ENCODE results near the gene VWC2. TPM values are rescaled to one million over a fixed set of nuclear protein-coding genes. Genes with fewer than 3 reads are reported as not detected.

VWC2 gene
- total and polyA plus RNA-seq, 2 donors (not counting 1 experiment from before 2014, with no cell fraction given), result not detected

DNA sequence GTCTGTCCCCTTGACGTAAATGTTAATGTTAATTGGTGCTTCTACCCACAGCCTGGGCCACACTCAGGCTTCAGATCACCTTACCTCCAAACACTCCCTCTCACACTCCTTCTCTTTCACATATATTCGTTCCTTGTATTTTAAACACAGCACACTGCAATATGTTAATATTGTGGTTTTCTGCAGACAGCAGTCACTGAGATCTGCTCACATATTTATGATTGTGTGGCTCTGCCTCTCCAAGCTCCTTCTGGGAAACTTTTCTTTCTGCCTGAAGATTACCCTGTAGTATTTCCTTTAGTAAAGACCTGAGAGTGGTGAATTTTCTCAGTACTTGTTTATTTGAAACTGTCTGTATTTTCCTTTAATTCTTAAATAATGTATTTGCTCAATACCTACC is 104.7 kb downstream of the VWC2 start:
- no peaks in the 10 kb centered on the region for H3K27me3 ChIP-seq (replicated peaks in 1 of 4; ENCODE audit: control extremely low read depth in 1 of 4, control insufficient read depth in 3 of 4, insufficient read depth in 4 of 4, low read length in 3 of 4)
- peaks cover 7% of the 10 kb centered on the region for H3K27me3 Mint-ChIP-seq
- no peaks in the 10 kb centered on the region for H3K36me3 ChIP-seq (replicated peaks in 1 of 2; ENCODE audit: control extremely low read depth in 1 of 2, control insufficient read depth in 1 of 2, extremely low read depth in 1 of 2, insufficient read depth in 2 of 2, low read length in 1 of 2)
- no peaks in the 10 kb centered on the region for H3K79me2 ChIP-seq (ENCODE audit: control insufficient read depth, insufficient read depth, low read length)
- H3K9me3 Mint-ChIP-seq (ENCODE audit: insufficient read depth), result no peaks in the 10 kb centered on the region
- peaks cover 0 to 3% (median 0%) of the 10 kb centered on the region in 3 donors for H3K9me3 ChIP-seq (ENCODE audit: control extremely low read depth in 1 of 3, control insufficient read depth in 2 of 3, insufficient read depth in 1 of 3, low read length in 2 of 3)
- ATAC-seq (ENCODE audit: low read depth), result no peak
- no peak for DNase-seq
- H3K27ac Mint-ChIP-seq, result no peak overlapping the region
- WGBS (ENCODE audit: insufficient coverage), result no CpG with 5 or more reads among the region's 2 CpGs
- no peak overlapping the region for H3K9ac ChIP-seq (ENCODE audit: low read length)
- H3K4me2 ChIP-seq (replicated peaks; ENCODE audit: low read depth, low read length, poor library complexity, severe bottlenecking), result no peak overlapping the region
- no peak overlapping the region for H3K4me3 Mint-ChIP-seq
- H4K20me1 ChIP-seq (ENCODE audit: control insufficient read depth, insufficient read depth, low read length, poor library complexity, severe bottlenecking), result no peaks in the 10 kb centered on the region
- H3K27ac ChIP-seq (ENCODE audit: low read length in 2 of 2), result no peak overlapping the region
- POLR2A ChIA-PET, result no interaction called here
- H2AFZ ChIP-seq (ENCODE audit: insufficient read depth, low read depth, low read length, poor library complexity, severe bottlenecking), result no peak overlapping the region
- no peak for TF ChIP-seq EZH2 (IDR thresholded peaks at IDR 0.05; ENCODE audit: borderline replicate concordance, insufficient read depth, low read depth, low read length, poor library complexity, severe bottlenecking)
- TF ChIP-seq, protein P1, sequence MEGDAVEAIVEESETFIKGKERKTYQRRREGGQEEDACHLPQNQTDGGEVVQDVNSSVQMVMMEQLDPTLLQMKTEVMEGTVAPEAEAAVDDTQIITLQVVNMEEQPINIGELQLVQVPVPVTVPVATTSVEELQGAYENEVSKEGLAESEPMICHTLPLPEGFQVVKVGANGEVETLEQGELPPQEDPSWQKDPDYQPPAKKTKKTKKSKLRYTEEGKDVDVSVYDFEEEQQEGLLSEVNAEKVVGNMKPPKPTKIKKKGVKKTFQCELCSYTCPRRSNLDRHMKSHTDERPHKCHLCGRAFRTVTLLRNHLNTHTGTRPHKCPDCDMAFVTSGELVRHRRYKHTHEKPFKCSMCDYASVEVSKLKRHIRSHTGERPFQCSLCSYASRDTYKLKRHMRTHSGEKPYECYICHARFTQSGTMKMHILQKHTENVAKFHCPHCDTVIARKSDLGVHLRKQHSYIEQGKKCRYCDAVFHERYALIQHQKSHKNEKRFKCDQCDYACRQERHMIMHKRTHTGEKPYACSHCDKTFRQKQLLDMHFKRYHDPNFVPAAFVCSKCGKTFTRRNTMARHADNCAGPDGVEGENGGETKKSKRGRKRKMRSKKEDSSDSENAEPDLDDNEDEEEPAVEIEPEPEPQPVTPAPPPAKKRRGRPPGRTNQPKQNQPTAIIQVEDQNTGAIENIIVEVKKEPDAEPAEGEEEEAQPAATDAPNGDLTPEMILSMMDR (IDR thresholded peaks at IDR 0.05), result no peak
- H3K4me3 ChIP-seq (ENCODE audit: control extremely low read depth in 1 of 5, extremely low read depth in 1 of 5, insufficient read depth in 1 of 5, low read depth in 2 of 5, low read length in 4 of 5), result no peak overlapping the region
- H3K4me1 ChIP-seq (ENCODE audit: control insufficient read depth in 2 of 2, insufficient read depth in 2 of 2, low read length in 2 of 2), result no peaks in the 10 kb centered on the region
- CTCF ChIA-PET, result no interaction called here
- intact Hi-C loops (cut with micrococcal nuclease), result no loop called here
- H3K4me1 Mint-ChIP-seq, result no peaks in the 10 kb centered on the region

- ATAC-seq (ENCODE audit: low read depth), result no peak
- ChIA-PET CTCF (no interaction called here), POLR2A (no interaction called here)
- Mint-ChIP-seq H3K27ac (no peak overlapping the region), H3K4me3 (no peak overlapping the region), H3K27me3 (peaks cover 9% of the 10 kb centered on the region), H3K9me3 (ENCODE audit: insufficient read depth) (no peaks in the 10 kb centered on the region), H3K4me1 (no peaks in the 10 kb centered on the region)
- Histone ChIP-seq H3K4me1 (ENCODE audit: control insufficient read depth in 2 of 2, insufficient read depth in 2 of 2, low read length in 2 of 2) (no peaks in the 10 kb centered on the region), H2AFZ (ENCODE audit: insufficient read depth, low read depth, low read length, poor library complexity, severe bottlenecking) (no peak overlapping the region), H3K9ac (ENCODE audit: low read length) (no peak overlapping the region), H3K4me2 (replicated peaks; ENCODE audit: low read depth, low read length, poor library complexity, severe bottlenecking) (no peak overlapping the region), H4K20me1 (ENCODE audit: control insufficient read depth, insufficient read depth, low read length, poor library complexity, severe bottlenecking) (no peaks in the 10 kb centered on the region), H3K36me3 (replicated peaks in 1 of 2; ENCODE audit: control extremely low read depth in 1 of 2, control insufficient read depth in 1 of 2, extremely low read depth in 1 of 2, insufficient read depth in 2 of 2, low read length in 1 of 2) (no peaks in the 10 kb centered on the region), H3K27me3 (replicated peaks in 1 of 4; ENCODE audit: control extremely low read depth in 1 of 4, control insufficient read depth in 3 of 4, insufficient read depth in 4 of 4, low read length in 3 of 4) (no peaks in the 10 kb centered on the region), H3K9me3 (ENCODE audit: control extremely low read depth in 1 of 3, control insufficient read depth in 2 of 3, insufficient read depth in 1 of 3, low read length in 2 of 3) (peaks cover 0 to 3% (median 0%) of the 10 kb centered on the region in 3 donors), H3K27ac (ENCODE audit: low read length in 2 of 2) (no peak overlapping the region), H3K4me3 (ENCODE audit: control extremely low read depth in 1 of 5, extremely low read depth in 1 of 5, insufficient read depth in 1 of 5, low read depth in 2 of 5, low read length in 4 of 5) (no peak overlapping the region), H3K79me2 (ENCODE audit: control insufficient read depth, insufficient read depth, low read length) (no peaks in the 10 kb centered on the region)
- no peak for DNase-seq
- intact Hi-C loops (cut with micrococcal nuclease), result no loop called here
- TF ChIP-seq EZH2 (IDR thresholded peaks at IDR 0.05; ENCODE audit: borderline replicate concordance, insufficient read depth, low read depth, low read length, poor library complexity, severe bottlenecking), result no peak
- TF ChIP-seq, protein P1 (IDR thresholded peaks at IDR 0.05), result no peak
- 93% methylated on average over 3 of the region's 3 CpGs for WGBS (ENCODE audit: insufficient coverage)
These were observed 105.2 kb downstream of the VWC2 start for GRCh38 chr7:49878627-49879026.
